T follicular helper cell (primary cell): ENCODE data around the gene FAM120A.
A peak's percentile ranks its signal among the peaks of the same experiment; 100 is the strongest.

Experiments used
- DNase-seq: peaks from one replicate; pipeline ENCODE4 v3.0.0-alpha.2; 2020; ENCODE audit warnings: low read depth

FAM120A gene

DNA sequence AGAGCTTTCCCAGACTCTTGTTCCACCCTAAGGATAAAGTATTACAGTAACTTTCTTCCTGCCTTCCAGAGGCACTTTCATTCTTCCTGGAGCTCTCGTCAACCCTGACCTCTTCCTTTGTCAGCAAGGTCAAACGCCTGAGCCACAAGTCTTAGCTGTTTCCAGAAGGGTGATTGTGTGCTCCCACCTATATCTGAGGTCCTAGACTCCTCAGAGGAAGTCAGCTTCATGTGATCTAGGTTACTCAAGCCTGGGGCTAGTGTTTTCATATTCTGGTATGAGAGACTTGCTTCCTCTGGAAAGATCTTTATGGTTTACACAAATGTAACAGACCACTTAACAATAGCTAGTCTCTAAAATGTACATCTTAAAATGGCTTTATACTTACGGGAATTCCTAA is 5.4 kb upstream of the FAM120A start:
- DNase-seq: no peak

GRCh38 chr9:93447655-93448054 is 3.8 kb upstream of the FAM120A start:
- DNase-seq: no peak

- DNase-seq: peak; percentile 12
Measured at GRCh38 chr9:93451849-93452709, 594 bp downstream of the FAM120A start.

- peak; percentile 0 for DNase-seq
Measured at GRCh38 chr9:93452710-93453046, 1.2 kb downstream of the FAM120A start.

DNA sequence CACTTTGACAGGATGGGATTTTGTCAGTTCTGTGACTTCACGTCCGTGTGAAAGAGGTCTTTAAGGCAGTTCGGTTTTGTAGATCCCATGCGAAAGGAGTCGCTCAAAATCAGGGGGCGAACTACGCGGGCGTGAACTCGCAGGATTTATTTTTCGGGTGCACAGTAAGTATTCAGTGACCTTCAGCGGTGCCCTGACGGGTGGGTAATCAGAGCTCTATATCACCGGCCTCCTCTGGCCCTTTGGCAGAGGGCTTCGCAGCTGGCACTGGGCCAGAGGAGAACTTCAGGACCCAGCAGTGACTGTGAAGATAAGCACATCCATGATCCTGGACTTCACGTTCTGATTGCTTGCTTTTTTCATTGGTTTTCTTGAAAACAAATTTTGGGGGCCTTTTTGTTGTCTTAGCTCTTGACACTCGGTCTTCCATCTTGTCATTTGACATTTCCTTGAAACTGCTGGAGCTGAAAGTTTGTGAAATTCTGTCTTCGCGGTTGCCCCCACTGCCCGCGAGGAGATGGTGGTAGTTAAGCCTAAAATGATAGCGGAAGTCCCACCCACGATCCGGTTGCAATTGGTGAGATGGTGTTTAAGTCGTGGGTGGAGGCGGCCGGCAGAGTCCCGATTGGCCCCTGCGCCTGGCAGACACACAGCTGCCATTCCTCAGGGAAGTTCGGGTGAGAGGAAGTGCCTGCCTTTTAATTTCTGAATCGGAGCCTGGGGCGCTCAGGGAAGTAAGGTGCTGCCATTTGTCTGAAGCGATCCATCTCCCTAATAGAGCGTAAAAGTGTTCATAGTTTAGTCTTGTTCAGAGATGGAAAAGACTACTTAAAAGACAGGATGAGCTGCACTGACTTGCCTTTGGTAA is 1.8 kb downstream of the FAM120A start, which contains the start of gene FAM120AOS:
Gene FAM120AOS (minus strand): TSS at position 535 of the 868 bp plus-strand sequence. CDS start 872 bp downstream, outside the sequence.
- DNase-seq: peak; percentile 83

DNA sequence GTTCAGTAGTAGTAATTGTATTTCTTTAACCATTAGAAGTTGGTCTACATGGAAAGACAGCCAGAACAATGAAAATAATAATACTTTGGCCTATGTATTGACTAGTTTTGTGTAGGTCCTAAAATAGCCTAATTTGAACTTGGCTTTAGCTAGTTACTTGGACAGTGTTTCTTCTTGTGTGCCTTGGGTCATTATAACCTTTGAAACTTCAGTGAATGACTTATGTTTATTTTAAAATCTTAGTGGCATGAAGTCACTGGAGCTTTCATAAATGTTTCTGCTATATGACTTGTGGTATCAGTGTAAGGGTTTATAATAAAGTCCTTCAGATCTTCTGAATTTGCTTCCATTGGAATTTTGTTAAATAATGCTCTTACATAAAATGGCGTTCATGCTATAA is 4.5 kb downstream of the FAM120A start:
- no peak for DNase-seq

DNA sequence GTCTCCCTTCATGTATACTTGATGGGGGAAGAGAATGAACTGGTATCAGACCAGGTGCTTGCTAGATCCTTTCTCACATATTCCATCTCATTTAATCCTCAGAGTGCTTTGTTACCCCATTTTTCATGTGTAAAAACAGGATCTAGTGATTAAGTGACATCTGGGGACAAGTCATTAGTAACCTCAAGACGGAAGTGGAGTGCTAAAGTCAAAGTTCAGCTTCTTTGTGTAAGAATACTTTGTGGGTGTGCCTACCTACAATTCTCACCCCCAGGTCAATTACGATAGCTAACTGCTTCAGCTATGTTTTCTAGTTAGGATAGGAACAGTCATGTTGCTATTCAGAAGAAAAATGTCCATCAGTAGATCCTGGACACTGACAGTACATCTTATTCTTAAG is 5.0 kb downstream of the FAM120A start:
- DNase-seq: no peak

- DNase-seq: no peak
Measured at GRCh38 chr9:93457006-93457405, 5.5 kb downstream of the FAM120A start.

DNA sequence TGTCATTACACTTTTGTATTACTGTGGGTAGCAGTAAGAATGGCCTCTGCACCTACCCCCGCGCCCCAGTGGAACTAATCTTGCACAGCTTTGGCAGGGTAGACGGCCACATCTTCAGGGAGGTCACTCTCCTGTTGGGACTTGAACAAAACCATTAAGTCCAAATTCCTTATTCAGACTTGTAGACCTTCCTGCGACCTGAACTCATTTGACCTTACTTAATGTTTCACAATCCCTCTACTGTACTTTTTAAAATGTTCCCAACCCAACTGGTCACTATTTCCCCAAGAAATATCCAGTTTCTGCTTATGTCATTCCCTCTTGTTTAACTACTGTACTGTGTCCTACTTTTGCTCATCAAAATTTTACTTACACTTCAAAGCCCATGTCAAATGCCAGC is 7.2 kb downstream of the FAM120A start:
- no peak for DNase-seq

GRCh38 chr9:93459432-93459847 is 8.0 kb downstream of the FAM120A start:
- no peak for DNase-seq

DNA sequence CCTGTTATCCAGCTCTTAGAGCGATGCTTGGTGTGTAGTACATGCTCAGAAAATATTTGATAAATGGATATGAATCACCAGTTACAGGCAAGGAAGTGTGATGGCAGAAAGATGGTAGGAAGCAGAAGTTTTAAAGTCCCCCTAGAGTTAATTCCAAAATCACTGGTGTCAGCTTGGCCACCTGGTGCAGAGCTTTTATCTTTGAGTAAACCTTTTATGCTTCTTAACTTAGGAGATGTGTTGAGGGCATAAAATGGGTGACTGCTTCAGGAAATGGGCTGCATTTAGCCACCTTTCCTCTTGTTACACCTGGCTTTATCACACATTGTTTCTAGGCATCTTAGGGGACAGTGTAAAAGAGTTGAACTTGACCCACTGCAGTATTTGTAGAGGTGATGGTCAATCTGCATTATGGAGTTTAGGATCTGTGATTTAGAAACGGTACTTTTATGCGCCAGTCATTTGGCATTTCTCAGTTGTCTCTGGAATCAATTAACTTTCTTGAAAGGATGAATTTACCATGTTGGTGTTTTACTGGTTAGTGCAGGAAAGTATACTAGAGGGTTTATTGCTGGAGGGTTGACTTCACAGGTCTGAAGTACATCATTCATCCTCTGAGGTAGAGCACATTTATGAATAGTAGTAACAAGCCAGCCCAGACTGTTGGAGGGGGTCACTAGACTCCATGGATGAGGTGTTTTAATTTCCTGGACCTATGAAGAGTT is 9.4 kb downstream of the FAM120A start:
- DNase-seq: no peak

GRCh38 chr9:93461414-93461743 is 9.9 kb downstream of the FAM120A start:
- no peak for DNase-seq

DNA sequence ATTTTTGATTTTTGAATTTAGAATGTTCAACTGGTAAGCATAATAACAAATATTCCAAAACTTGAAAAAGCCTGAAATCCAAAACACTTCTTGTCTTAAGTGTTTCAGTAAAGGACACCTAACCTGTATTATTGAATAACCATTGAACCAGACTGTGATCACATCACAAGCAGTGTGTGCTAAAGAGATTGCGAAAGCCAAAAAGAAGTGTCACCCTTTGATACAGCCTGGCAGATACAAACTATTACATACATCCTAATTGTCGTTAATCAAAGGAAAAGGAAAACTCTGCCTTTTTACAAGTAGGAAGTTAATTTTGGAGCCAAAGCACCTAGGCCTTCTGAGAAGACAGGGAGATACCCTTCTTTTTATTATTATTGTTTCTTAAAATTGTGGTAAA is 10.3 kb downstream of the FAM120A start:
- no peak for DNase-seq

- DNase-seq: no peak
Measured at GRCh38 chr9:93463638-93464248, 12.3 kb downstream of the FAM120A start.

GRCh38 chr9:93464395-93464794 is 12.9 kb downstream of the FAM120A start:
- no peak for DNase-seq

GRCh38 chr9:93464876-93465275 is 13.4 kb downstream of the FAM120A start:
- DNase-seq: no peak

DNA sequence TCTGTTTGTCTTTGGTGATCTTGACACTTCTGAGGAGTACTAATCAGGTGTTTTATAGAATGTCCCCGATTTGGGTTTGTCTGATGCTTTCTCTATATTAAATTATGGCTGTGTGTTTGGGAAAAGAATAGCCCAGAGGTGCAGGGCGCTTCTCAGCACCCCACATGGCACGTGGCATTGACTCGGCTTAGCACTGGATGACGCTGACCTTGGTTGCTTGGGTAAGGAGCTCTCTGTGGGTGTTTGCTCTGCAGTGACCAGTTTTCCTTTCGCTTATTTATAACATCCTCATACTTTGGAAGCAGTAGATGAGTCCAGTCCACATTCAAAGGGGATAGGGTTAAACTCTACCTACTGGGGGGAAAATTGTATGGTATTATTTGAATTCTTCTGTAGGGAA is 14.4 kb downstream of the FAM120A start:
- no peak for DNase-seq

- no peak for DNase-seq
Measured at GRCh38 chr9:93466416-93467061, 15.1 kb downstream of the FAM120A start.

DNA sequence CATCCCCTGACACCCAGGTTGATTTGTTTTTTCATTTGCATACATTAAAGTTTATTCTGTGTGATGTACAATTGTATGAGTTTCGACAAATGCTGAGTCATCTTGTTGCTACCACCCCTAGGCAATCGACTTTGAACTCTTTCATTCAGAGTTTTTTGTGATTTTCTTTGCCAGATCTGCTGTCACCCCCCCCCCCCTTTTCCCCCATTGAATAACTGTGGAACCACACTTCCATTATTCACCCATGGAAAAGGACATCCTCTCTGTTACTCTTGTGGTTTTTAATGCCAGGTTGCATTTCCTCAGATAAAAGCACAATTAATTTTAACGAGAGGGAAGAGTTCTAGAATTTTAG is 15.6 kb downstream of the FAM120A start:
- DNase-seq: no peak

- DNase-seq: no peak
Measured at GRCh38 chr9:93467462-93467861, 16.0 kb downstream of the FAM120A start.

DNA sequence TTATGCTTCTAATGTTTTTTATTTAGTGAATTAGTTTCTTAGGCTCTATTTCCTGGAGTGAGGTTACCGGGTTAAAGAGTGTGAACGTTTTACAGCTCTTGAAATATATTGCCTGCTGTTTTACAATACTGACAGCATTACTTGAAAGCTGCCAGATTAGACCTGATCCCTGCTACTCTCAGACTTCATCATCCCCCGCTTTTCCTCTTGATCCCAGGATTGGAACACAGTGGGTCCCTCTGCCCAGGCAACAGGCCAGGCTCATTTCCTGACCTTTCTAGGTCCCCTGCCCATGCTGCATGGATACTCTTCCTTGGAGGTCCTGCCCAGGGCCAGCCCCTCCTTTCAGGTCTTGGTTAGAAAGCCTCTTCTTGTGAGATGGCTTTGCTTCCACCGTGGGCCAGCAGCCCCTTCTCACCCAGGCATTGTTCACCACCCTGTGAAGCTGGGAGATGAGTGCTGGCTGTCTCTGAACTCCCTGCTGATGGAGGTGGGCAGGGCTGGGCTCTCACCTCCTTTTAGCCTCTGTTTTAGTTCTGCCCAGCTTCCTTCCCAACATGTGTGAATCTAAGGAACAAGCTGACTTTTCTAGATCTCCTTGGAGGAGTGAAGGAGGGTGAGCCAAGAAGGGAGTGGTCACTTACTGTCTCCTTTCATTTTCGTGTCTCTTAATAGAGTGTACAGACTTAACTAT is 17.4 kb downstream of the FAM120A start:
- no peak for DNase-seq
